GM15510 (cell line): ENCODE results near the gene ARID4B.

Experiments used
- POLR2A ChIP-seq: IDR thresholded peaks from 3 replicates; pipeline ENCODE4 v1.6.1; 2011; ENCODE audit warnings: borderline replicate concordance; ENCODE audit not compliant: insufficient read length; ENCODE audit errors: extremely low read depth

The ARID4B gene

GRCh38 chr1:235275223-235275622 lies 52.8 kb downstream of the ARID4B start:
- no peak for TF ChIP-seq POLR2A

GRCh38 chr1:235272851-235273250 lies 55.1 kb downstream of the ARID4B start:
- no peak for TF ChIP-seq POLR2A

DNA sequence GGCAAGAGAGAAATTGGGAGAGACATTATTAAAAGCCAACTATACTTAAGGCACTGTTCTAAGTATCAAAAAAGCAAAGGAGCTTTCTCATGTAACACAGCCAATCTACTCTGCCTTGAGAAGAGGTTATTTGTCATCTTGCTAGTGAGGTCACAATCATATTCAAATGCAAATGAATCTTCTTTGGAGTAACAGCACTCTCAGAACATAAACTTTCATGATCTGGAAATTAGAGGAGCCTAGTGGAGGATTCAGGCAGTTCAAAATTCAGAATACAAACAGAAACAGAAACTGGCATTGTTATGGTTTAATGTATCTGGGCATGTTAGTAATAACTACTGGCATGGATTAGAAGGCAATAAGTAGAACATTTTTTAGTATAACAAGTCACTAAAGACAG lies 57.4 kb downstream of the ARID4B start:
- TF ChIP-seq POLR2A: no peak

DNA sequence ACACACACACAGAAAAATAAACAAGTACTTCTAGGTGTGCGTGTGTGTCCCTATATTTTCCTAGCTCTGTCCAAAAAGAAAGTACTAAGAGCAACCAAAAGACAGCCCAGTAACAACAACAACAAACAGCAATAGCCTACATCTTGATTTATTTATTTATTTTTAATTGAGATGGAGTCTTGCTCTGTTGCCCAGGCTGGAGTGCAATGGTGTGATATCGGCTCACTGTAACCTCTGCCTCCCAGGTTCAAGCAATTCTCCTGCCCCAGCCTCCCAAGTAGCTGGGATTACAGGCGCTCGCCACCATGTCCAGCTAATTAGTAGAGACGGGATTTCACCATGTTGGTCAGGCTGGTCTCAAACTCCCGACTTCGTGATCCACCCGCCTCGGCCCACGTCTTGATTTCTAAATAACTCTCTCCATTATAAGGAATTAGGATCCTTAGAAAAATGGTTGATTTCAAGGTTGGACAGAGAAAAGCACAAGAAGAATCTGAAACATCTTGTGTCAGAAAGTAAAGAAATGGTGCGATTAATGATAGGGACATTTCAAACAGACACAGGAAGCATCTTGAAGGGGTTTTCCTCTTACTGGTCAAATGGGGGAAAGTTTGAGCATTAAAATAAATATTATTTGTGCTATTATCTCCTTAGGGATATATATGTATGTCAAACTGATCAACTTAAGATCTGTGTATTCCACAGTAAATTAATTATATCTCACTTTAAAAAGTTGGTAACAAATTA lies 59.4 kb downstream of the ARID4B start:
- TF ChIP-seq POLR2A: no peak

GRCh38 chr1:235266967-235267366 lies 61.0 kb downstream of the ARID4B start:
- TF ChIP-seq POLR2A: no peak

DNA sequence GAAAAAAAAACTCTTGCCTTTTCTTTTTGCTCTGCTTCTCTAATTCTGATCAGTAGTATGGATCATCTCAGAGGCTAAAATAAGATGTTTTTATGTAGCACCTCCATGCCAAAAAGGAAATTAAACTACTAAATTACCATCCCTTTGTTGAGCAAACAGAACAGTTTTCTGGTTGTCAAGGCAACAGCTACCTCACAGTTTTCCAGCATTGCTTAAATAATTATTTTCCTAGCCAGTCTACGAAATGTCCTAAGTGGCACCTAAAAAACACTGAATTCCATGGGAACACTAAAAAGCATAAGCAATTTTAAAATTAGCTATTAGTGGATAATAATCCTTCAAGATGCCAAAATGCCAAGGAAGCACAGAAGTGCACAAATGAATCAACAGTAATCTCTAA lies 61.7 kb downstream of the ARID4B start:
- TF ChIP-seq POLR2A: no peak

DNA sequence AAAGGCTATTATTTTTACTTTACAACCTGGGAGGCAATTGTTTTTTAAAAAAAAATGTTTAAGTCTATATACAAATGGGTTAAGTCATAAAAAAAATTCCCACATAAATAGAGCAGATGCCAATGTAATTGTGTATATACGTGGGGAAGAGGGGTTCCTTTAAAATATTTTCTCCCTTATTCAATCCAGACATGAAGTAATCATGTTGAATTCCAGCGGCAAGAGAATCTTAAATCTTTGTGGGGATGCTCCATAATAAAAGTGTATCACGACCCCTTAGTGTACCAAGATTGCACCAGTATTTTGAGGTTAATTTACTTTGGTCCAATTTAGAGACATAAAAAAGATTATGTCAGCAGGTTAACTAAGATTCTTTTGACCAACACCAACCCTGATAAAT lies 62.1 kb downstream of the ARID4B start:
- no peak for TF ChIP-seq POLR2A

DNA sequence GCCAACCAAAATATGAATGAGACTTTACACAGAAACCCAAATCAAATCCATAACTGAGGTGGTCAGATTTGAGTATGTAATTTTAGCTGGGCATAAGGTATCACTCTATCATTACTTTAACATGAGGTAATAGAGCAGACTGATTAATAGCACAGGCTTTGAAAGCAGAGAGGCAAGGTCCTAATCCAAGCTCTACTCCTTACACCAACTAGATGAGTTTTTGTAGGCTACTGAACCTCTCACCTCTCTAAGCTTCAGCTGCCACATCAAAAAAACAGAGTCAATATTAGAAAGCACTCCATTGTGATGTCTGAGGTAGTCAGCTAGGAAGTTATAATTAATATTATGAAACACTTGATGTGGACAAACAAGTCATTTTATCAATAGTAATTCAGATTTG lies 63.7 kb downstream of the ARID4B start:
- no peak for TF ChIP-seq POLR2A

DNA sequence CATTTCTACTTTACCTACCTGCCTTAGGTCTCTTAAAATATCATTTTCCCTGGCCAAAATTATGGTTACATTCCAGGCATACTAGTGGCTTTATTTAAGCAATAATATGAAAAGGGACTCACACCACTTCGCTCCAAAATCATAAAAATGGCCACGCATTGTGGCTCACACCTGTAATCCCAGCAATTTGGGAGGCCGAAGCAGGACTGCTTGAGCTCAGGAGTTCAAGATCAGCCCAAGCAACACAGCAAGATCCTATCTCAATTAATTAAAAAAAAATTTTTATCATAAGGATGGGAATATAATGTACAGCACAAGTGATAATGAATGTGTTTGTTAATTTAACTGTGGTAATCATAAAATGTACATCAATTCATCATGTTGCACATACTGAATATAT lies 65.4 kb downstream of the ARID4B start:
- TF ChIP-seq POLR2A: no peak

DNA sequence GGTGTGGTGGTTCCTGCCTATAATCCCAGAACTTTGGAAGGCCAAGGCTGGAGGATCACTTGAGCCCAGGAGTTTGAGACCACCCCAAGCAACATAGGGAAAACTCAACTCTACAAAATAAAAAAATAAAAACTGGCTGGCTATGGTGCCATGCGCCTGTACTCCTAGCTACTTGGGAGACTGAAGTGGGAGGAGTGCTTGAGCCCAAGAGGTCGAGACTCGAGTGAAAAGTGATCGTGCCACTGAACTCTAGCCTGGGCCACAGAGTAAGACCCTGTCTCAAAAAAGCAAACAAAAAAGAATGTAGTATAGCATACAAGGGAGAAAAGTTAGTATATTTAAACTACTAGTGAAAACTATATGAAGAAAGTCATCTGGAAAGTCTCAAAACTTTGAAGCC lies 66.7 kb downstream of the ARID4B start:
- no peak for TF ChIP-seq POLR2A

GRCh38 chr1:235259133-235259778 lies 68.7 kb downstream of the ARID4B start:
- TF ChIP-seq POLR2A: no peak

DNA sequence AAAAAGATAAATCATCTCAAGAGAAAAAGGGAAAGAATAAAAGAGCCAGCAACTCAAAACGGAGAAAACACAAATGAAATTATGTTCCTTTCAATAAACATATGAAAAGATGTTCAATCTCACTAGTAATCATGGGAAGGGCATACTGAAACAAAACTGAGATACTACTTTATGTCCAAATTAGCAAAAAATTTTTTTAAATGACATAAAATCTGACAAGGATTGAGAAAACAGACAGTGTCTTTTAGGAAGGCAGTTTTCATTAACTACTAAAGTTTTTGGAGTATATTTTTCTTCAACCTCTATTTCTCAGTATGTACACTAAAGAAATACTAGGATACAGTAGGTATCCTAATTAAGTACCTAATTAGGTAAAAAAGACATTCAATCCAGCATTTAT lies 73.3 kb downstream of the ARID4B start:
- no peak for TF ChIP-seq POLR2A

DNA sequence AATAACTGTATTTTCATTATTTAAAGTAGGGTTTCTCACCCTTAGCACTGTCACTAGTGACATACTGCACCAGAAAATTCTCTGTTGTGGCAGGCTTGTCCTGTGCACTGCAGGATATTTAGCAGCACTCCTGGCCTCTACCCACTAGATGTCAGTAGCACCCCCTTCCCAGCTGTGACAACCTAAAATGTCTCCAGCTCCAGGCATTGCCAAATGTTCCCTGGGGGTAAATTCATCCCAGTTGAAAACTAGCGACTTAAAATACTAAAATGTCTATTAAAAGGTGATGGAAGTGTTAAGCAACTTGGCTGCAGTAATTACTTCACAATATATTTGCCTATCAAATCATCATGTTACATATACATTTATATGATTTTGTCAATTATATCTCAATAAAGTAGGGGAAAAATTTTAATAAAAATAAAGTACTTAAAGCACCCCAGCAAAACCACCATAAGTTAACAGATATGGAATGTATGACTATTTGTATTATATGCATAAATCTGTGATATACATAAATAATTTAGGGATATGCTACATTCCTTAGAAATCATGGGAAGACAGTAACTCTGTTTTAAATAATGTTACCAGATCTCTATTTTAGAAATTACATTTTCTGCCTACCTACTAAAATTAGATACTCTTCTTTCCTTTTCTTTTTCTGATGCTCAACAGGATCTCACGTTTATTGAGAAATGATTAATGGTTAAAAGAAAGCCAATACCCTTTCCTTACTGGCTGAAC lies 74.6 kb downstream of the ARID4B start:
- TF ChIP-seq POLR2A: no peak

GRCh38 chr1:235250430-235250829 lies 77.5 kb downstream of the ARID4B start:
- no peak for TF ChIP-seq POLR2A

DNA sequence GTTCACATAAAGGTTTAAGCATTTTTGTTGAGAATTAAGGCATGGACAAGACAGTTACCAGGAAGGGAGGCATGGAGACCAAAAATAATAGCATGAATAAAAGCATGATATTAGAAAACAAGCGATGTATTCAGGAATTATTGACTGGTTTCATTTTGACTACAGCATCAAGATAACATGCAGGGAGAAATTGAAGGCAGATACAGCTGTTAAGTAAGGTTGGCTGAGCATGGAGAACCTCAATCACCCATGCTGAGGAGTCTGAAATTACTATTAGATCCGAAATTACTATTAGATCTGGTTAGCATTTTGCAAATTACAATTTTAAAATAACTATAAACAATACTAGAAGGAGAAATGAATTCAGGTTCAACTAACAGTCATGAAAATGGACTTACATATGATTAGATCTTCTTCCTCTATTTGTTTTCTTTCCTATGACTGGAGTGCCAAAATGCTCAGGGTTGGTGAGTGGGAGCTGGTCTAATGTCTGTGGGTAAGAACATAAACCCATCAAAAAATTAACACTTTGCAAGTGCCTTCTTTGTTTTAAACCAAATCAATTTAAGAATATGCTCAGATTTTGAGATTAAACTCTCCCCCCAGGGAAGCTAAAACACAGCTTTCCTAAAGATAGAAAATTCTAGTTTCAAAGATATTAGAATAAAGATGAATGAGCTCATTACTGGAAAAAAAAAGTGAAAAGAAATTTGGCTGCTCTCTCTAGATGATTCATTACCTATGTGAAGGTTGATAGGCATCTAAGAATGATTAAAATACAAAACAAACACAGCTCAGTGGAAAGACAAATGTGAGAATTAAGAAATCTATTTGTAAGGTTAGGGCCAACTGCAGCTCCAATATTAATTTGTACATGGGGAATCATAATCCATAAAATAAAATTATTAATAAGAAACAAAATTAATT lies 81.7 kb downstream of the ARID4B start:
- TF ChIP-seq POLR2A: no peak

GRCh38 chr1:235244974-235245592 lies 82.9 kb downstream of the ARID4B start:
- TF ChIP-seq POLR2A: no peak
